ENCODE data around the gene PRRT2.
A peak's percentile ranks its signal among the peaks of the same experiment; 100 is the strongest.
"Not testable (repeated sequence)": the region's sequence is repeated elsewhere in the genome, so short reads cannot be mapped to it uniquely, and the experiment has no call there.

The PRRT2 gene

DNA sequence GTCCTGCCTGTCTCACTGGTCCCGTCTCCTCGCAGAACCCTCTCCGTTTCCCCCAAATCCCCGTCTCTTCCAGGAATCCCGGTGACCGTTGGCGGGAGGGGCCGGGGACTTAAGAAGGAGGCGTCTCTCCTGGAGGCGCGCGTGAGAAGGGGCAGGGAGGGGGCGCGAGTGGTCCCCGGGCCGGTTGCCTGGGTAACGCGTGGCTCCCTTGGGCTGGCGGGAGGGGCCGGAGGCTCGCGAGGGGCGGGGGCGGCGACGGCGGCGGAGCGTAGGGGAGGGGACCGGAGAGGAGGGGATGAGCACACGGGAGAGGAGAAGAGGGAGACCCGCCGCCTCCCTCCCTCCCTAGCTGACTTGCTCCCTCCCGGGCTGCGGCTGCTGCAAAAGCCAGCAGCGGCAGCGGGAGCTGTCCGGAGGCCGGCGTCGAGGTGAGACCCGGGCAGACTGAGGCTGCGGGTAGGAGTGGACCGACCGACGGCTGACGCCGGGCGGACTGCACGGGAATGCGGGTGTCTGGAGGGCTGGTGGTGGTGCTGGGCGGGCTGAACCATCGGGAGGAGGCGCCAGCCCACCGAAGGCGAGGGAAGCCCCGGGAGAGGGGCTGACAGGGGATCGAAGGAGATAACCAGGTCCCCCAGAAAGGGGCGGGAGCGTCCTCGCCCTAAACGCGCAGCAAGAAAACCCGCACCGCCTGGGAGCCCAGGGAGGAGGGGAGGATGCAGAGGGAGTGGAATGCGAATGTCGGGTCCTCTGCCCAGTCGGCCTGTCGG lies at the start of gene PRRT2:
PRRT2 (plus strand) TSS at position 298 of the 770 bp plus-strand sequence. CDS start 862 bp downstream, outside the sequence.
- no peak for FAIRE-seq

DNA sequence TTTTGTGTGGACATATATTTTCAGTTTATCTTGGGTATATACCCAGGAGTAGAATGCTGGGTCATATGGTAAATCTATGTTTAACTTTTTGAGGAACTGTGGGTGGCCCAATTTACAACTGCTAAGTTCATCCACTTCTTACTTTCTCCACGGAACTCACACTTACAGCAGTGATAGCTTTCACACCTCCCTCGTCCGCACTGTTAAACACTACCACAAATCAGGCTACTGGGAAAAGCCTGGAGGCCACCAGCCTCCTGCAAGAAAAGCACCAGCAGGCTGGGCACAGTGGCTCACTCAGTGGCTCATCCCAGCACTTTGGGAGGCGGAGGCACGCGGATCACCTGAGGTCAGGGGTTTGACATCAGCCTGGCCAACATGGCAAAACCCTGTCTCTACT lies 48.7 kb upstream of the PRRT2 start:
- no peak for FAIRE-seq

GRCh38 chr16:29765167-29766032 lies 46.6 kb upstream of the PRRT2 start:
- FAIRE-seq = no peak

DNA sequence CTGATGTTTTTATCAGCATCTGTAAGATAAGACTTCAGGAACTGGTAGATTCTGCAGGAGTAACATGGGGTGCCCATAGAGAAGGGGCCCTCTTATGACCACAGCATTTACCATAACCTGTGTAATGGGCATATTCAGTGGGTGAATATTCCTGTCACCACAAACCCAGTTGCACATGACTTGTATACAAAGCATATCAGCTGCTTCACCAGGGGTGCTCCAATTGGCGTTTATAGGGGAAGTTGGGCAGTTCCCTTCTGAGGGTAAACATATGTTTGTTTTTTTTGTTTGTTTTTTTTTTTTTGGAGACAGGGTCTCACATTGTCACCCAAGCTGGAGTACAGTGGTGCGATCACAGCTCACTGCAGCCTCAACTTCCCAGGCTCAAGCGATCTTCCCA lies 45.4 kb upstream of the PRRT2 start:
- FAIRE-seq = no peak

GRCh38 chr16:29767062-29767461 lies 44.9 kb upstream of the PRRT2 start:
- FAIRE-seq = no peak

GRCh38 chr16:29769507-29769906 lies 42.5 kb upstream of the PRRT2 start:
- no peak for FAIRE-seq

GRCh38 chr16:29770250-29770929 lies 41.6 kb upstream of the PRRT2 start:
- FAIRE-seq = no peak

- FAIRE-seq = not testable (repeated sequence)
Measured at GRCh38 chr16:29772330-29772729, 39.7 kb upstream of the PRRT2 start.

- no peak for FAIRE-seq
Measured at GRCh38 chr16:29774730-29775129, 37.3 kb upstream of the PRRT2 start.

- no peak for FAIRE-seq
Measured at GRCh38 chr16:29775742-29776408, 36.1 kb upstream of the PRRT2 start.

GRCh38 chr16:29777576-29778350 lies 34.2 kb upstream of the PRRT2 start, which contains the start of gene ZG16:
Gene ZG16 (plus strand): TSS chr16:29778256. CDS start chr16:29779267, 1,011 bp downstream.
- FAIRE-seq = no peak

DNA sequence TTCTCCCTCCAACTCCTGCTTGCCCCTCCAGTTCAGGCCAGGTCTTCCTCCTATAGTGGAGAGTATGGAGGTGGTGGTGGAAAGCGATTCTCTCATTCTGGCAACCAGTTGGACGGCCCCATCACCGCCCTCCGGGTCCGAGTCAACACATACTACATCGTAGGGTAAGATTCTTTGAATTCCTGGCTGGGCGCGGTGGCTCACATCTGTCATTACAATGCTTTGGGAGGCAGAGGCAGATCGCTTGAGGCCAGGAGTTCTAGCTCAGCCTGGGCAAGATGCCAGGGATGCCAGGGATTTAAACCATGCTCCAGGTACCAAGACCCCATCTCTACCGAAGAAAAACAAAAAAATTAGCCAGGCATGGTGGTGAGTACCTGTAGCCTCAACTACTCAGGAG lies 32.5 kb upstream of the PRRT2 start:
- no peak for FAIRE-seq

DNA sequence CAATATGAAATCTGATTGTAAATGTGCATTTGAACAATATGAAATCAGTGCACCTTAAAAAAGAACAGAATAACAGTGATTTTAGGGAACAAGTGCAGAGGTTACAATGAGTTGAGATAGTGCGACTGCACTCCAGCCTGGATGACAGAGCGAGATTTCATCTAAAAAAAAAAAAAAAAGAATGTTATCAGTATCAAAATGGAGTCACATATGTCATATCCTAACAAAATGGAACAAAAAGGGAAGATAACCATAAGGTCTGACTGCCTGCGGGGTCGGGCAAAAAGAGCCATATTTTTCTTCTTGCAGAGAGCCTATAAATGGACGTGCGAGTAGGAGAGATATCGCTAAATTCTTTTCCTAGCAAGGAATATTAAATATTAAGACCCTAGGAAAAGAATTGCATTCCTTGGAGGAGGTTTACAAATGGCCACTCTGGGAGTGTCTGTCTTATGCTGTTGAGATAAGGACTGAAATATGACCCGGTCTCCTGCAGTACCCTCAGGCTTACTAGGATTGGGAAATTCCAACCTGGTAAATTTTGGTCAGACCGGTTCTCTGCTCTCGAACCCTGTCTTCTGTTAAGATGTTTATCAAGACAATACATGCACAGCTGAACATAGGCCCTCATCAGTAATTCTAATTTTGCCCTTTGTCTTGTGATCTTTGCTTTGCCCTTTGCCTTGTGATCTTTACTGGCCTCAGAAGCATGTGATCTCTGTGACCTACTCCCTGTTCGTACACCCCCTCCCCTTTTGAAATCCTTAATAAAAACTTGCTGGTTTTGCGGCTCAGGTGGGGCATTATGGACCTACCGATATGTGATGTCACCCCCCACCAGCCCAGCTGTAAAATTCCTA lies 28.7 kb upstream of the PRRT2 start:
- FAIRE-seq = not testable (repeated sequence)

DNA sequence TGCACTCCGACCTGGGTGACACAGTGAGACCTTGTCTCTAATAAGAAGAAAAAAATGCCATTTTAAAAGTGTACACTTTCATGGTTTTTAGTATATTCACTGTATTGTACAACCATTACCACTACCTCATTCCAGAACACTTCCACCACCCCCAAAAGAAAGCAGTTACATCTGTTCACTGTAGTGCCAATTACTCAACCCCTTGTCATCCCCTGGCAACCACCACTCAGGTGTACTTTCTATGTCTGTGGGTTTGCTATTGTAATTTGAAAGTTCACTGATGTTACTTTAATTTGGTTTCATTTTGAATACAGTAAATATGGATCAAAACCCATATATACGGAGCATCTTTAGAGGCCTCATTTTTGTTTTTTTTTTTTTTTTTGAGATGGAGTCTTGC lies 27.8 kb upstream of the PRRT2 start:
- no peak for FAIRE-seq

- FAIRE-seq = no peak
Measured at GRCh38 chr16:29784901-29785500, 27.0 kb upstream of the PRRT2 start.

GRCh38 chr16:29787155-29787554 lies 24.8 kb upstream of the PRRT2 start:
- not testable (repeated sequence) for FAIRE-seq

GRCh38 chr16:29789775-29790182 lies 22.2 kb upstream of the PRRT2 start:
- FAIRE-seq = no peak

- FAIRE-seq = peak; percentile 41
Measured at GRCh38 chr16:29790183-29790948, 21.6 kb upstream of the PRRT2 start, which contains the start of gene KIF22. Gene KIF22 (plus strand): TSS chr16:29790751. CDS start chr16:29790760, 9 bp downstream.

Data from TTC549 (cell line).